Measurements from ENCODE around the gene RIMBP2.
"Not testable (repeated sequence)": the region's sequence is repeated elsewhere in the genome, so short reads cannot be mapped to it uniquely, and the experiment has no call there.

Gene RIMBP2

DNA sequence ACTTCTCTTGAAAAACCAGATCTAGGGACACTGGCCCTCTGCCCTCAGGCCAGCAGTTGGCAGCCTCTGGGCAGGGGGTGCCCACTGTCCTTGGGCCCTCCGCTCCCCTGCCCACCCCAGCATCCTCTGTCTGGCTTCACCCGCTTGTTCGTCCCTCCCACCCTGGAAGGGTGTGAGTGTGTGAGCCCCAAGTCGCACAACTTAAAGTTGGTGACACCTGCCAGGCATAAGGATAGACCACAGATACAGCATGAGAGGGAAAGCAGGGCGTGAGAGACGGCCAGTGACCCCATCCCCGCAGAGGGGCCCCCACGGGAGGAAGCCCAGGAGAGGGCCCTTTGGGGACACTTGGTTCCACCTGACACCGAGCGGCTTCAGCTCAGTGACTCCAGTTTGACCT is 23.5 kb upstream of the RIMBP2 start:
- no peak for DNase-seq (ENCODE audit: low read depth)

DNA sequence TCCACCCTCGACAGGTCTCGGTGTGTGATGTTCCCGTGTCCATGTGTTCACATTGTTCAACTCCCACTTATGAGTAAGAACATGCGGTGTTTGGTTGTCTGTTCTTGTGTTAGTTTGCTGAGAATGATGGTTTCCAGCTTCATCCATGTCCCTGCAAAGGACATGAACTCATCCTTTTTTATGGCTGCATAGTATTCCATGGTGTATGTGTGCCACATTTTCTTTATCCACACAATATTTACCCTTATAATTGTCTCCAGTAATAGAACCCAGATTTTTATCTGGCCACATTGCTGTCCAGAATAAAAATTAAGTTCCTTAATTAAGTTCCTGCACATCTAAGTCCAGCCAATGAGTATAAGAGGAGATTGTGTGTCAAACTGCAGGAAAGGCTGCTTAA is 22.3 kb upstream of the RIMBP2 start:
- DNase-seq (ENCODE audit: low read depth): not testable (repeated sequence)

DNA sequence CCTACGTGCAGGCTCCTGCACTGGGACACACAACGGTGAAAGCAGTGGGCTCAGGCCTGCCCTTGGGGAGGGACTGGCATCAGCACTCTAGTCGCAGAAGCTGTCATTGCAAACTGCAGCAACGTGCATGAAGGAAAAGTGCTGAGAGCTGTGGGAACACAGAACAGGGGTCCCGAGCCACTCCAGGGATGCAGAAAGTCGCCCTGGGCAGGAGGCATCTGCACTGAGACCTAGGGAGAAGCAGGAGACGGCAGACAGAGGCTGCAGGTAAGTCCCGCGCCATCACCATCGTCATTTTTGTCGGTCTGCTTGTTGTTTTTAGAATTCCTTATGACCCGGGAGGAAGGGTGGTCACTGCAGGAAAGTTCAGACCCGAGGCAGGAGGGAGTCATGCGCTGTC is 21.6 kb upstream of the RIMBP2 start:
- DNase-seq (ENCODE audit: low read depth): no peak

DNA sequence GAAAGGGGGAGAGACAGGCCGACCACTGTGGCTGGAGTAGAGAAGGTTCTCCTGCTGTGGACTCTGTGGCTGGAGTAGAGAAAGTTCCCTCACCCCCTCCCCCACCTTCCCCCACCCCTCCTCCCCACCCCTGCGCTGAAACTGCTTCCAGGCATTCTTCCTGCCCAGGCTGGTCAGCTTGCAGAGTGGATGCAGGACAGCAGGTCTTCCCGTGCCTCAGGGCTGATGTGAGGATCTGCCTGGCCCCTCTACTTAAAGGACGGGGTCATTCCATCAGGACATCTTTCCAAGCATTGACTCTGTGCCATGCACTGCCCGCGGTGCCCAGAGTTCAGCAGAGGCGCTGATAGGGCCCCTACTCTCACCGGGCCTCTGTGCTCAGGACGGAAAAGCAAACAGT is 13.2 kb upstream of the RIMBP2 start:
- DNase-seq (ENCODE audit: low read depth): no peak

DNA sequence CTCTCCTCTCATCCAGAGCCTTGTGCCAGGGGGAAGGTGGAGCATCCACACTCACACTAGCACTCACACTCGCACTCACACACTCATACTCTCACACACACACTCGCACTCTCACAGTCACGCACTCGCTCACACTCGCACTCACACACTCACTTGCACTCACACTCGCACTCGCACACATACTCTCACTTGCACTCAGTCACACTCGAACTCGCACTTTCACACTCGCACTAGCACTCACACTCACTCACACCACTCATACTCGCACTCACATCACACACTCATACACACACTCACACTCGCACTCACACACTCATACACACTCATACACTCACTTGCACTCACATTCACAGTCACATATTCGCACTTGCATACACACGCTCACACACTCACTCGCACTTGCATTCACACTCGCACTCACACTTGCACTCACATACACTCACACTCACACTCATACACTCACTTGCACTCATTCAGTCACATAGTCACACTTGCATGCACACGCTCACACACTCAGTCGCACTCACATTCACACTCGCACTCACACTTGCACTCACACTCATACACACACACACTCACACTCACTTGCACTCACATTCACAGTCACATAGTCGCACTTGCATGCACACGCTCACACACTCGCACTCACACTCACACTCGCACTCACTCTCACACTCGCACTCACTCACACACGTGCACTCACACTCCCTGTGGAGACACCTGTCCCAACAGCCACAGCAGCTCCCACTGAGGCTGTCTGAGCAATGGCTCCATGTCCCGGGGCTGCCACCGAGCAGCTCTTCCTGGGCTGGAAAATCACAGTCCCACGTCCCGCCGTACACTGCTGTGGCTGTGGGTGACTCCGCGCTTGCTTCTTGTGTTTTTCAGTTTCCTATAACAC is 12.3 kb upstream of the RIMBP2 start:
- DNase-seq (ENCODE audit: low read depth): no peak

DNA sequence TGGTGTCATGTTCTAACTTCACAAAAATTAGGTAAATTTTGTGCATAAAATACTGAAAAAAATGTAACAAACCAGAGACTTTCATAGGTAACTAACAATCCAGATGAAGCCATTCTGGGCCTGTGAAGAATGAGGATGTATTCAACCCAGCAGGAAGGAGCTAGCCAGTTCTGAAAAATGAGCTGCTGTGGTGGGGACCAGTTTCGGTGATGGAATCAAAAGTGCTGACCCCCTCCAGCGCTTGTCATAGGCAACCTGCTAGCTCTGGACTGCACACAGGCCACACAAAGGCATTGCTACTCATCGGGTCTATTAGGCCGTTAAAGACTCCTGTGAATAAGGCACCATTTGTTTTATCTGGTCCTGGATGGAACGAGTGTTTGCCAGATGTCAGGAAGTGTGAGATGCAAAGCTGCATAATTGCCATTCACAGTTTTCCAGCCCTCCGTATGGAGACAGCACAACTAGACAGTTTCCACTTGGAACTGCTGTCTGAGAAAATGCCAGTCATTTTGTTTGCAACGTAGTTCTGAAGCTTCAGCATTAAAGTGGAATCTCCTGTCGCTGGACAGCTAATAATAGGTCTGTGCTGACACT is 3.3 kb upstream of the RIMBP2 start:
- DNase-seq (ENCODE audit: low read depth): no peak

DNA sequence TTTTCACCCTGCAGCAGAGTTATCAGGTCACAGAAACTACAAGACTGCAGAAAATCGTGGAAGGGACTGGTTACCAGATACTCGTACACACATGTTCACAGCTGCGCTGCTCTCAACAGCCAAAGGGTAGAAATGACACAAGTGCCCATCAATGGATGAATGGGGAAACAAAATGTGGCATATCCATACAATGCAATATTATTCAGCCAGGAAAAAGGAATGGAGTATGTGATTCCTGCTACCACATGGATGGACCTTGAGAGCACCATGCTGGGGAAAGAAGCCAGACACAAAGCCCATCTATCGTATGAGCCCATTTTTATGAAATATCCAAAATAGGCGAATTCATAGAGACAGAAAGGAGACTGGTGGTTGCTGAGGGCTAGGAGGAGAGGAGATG is 1.7 kb upstream of the RIMBP2 start:
- DNase-seq (ENCODE audit: low read depth): no peak

DNA sequence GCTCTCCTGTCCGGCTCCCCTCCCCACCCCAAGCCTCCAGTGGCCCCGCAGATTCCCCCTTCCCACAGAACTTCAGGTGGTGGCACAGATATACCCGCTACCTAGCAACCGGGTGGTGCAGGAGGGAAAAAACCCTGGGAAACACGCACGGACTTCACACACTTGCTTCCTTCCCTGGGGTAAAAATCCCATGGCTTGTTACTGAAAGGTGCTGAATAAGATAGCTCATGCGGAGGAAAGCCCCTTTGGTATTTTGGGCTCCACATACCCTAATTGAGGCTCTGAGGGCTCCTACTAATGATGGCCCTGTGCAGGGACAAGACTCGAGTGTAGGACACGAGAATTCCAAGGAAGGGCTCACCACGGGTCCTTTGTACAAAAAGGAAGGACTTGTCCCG is 869 bp upstream of the RIMBP2 start:
- DNase-seq (ENCODE audit: low read depth): no peak

DNA sequence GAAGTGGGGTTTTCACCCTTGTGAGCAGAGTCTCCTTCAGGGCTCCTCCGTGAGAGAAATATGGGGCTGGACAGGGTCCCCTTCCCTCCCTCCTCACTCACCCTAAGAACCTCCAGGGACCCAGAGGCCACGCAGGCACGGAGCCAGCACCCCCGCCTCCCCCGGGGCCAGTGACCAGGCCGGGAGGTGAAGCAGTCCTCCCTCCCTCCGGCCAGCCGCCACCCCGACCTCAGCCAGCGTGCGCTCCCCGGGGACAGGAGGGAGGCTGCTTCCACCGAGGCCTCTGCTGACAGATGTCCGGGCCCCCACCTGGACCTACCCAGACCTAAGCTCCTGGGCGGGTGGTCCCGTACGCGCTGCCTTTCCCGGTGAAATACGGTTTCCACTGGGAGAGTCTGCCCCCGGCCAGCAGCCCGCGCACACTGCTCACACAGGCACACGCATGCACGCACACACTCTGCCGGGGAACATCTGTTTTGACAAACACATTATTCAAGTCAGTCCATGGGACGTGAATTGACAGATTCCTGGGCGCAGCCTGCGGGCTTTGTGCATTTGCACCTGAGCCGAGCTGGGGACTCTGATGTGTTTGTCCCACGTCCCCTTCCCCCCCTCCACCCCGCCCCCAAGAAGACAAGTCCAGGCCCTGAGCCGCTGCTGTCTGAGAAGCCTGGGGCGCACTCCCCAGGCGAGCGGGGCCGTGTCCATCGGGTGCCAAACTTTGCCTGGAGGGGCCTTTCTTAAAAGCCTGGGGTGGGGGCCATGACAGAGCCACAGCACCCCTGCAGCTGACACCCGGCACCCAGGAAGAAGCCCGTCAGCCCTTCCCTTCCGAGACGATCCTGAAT is 725 bp downstream of the RIMBP2 start:
- no peak for DNase-seq (ENCODE audit: low read depth)

DNA sequence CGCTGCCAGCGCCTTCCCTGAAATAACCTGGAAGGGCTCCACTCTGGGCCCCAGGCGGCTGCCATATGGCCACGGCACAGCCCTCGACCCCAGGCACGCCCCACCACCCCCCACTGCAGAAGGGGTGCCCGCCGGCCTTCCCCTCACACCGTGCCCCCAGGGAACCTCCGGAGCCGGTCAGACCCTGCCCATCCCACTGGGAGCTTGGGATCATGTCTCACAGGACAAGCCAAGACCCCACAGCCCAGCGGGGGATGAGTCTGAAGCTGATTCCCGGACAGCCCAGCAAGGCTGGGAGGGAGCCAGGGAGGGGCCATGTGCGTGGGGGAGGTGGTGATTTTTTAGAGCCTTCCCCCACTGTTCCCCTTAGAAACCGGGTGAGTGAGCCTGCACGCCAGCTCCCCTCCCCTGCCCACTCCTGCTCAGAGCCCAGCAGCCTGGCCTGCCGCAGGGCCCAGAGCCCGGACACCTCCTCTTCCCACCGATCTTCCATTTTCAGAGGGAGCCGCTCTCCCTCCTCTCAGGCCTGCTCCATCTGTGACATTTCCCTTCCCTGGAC is 1.4 kb downstream of the RIMBP2 start:
- DNase-seq (ENCODE audit: low read depth): no peak

DNA sequence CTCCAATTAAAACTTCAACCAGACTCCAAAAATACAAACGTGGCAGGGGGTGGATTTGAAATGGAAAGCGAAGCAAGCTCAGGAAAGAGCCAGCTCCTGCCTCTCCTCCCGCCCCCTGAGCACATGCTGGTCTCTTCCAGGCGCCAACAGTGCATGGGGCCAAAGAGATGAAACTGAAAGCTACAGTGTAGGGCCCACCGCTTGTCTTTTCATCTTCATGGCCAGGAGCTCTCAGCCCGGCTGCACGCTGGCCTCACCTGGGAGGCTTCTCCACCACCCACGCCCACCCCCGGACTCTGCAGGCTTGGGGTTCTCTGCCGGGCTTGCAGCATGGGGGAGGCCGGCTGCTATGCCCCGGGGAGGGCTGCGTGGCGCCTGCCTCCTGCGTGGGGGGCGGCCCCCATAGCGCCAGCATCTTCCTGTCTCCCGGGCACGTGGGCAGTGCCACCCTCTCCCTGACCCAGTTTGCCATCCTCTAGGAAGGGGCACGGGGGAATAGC is 2.0 kb downstream of the RIMBP2 start:
- no peak for DNase-seq (ENCODE audit: low read depth)

DNA sequence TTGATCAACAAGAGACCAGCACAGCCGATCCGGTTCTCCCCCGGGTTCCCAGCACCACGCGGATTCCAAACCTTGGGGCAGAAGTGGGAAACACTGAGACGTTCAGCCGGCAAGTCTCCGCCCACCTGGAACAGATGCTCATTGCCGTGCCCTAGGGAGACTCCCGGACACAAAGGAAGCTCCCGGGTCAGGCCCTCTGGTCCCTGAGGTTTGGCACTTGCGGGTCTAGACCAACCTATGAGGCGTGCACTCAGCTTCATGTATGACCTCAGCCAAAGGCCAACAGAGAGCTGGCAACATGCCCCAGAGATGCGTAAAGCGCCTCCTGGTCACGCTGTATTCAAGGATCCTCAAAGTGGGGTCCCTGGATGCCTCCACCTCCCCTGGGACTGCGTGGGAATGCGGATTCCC is 2.5 kb downstream of the RIMBP2 start:
- no peak for DNase-seq (ENCODE audit: low read depth)

DNA sequence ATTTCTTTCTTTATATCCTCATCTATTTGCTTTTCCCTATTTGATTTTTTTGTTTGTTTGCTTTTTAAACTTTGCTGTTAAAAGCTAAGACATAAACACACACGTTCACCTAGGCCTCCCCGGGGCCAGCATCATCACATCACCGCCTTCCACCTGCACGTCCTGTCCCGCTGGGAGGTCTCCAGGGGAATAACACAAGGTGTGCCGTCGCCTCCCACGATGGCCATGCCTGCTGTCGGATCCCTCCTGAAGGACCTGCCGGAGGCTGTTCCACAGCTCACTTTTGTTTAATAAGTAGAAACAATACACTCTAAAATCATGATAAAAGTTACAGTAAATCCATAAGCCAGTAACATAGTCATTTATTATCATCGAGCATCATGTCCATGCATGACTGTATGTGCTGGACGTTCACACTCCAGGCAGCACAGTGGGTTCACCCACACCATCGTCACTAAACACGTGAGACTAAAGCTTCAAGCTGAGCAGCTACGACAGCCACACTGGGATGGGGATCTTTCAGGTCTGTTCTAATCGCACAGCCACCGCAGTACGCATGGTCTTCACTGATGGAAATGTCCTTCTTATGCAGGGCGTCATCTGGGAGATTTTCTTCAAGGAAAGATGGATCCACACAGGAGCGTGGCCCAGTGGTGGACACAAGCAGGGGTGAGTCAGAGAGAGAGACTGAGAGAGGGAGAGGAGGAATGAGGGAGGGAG is 3.6 kb downstream of the RIMBP2 start:
- no peak for DNase-seq (ENCODE audit: low read depth)

DNA sequence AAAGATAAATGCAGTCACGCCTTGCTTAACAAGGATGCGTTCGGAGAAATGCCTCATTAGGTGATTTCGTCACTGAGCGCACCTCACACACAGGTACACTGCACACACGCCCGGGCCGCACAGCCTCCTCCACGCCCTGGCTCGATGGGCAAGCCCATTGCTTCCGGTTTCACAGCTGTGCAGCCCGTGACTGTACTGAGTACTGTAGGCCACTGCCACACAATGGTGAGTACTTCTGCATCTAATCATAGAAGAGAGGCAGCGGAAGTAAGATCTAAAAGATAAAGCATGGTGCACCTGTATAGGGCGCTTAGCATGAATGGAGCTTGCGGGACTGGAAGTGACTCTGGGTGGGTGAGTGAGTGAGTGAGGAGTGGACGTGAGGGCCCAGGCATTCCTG is 4.3 kb downstream of the RIMBP2 start:
- DNase-seq (ENCODE audit: low read depth): no peak

DNA sequence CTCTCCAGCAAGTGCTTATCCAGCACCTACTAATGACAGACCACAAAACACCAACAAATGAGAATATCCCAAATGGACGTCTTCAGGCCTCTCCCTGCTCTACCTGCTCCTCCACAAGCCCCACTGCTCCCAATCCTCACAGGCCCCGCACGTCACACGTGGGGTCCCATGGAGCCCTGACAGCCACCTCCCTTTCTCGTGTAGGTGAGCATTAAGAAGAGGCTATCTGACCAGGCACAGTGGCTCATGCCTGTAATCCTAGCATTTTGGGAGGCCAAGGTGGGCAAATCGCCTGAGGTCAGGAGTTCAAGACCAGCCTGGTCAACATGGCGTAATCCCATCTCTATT is 5.4 kb downstream of the RIMBP2 start:
- no peak for DNase-seq (ENCODE audit: low read depth)

DNA sequence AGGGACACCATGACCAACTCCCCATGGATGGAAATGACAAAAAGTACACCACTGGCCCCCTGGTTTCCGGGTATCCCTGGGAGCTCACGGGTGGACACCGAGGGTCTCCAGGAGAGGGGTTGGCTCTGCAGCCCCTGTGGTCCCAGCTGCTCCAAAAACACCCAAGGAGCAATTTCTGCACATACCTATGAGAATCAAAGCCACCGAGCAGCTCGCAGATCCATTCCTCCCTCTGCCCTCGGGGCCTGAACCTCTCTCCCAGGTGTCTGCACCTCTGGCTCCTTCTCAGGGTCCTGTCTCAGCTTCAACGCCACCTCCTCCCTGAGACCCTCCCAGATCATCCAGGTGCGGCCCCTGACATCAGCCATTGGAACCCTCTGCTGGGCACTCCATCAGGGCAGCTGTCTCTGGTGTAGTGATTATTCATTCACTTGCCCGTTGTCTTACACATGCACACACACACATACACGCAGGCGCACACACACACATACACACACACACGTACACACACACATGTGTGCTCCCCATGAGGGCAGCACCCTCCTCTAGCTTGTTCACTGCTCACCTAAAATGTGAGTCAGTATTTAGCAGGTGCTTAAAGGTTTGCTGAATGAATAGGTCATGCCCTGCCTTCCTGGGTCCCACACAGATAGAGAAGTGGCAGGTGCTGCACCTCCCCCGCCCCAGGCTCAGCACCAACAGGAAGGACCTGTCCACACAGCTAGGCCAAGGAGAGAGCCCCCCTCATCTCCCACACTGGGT is 5.9 kb downstream of the RIMBP2 start:
- DNase-seq (ENCODE audit: low read depth): no peak

DNA sequence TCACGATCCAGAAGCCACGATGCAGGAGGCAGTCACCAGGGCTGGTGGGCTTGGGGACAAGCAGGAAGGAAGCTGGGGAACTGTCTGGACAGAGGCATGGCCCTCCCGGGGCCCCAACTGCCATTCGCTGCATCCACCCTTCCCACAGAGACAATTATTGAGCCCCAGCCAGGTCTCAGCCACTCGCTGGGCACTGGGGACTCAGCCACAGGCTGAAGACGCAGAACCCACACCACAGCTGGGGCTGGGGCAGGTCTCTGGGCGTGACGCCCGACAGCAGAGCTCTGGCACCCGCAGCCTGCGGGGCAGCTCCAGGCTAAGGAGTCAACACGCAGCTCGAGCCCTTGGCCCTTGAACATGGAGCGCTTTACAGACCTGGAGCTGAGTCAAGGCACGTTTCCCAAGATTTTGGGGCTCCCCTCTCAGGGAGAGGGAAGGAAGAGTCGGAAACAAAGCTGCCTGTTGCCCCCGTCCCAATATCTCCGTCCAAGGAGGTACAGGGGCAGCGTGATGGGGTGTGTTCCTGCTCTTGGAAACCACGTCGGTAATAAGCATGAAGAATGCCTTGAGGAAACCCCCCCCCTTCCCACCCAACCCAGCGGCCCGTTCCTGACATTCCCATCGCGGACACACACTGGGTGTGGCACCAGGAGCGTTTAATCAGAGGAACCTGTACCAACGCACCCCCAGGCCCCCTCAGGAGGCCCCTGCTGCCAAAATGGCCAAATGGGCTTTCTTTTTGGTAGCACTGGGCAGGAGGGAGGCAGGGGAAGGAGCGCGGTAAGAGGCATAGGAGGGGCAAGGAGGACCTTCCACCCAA is 6.7 kb downstream of the RIMBP2 start:
- DNase-seq (ENCODE audit: low read depth): no peak

DNA sequence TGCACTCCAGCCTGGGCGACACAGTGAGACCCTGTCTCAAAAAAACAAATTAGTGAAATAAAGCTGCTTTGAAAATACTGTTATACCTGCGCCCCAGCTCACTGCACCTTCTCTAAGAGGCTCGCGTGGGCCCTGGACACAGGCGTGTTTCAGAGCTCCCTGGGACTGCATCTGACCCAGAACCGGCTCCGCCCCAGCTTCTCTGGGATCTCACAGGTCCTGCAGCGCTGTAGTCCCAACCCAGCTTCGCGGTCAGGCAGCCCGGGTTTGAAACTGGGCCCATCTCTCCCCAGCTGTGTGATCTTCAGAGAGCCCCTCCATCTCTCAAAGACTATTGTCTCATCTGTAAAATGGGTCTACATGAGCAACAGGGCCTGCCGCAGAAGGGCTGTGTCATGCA is 7.5 kb downstream of the RIMBP2 start:
- no peak for DNase-seq (ENCODE audit: low read depth)

DNA sequence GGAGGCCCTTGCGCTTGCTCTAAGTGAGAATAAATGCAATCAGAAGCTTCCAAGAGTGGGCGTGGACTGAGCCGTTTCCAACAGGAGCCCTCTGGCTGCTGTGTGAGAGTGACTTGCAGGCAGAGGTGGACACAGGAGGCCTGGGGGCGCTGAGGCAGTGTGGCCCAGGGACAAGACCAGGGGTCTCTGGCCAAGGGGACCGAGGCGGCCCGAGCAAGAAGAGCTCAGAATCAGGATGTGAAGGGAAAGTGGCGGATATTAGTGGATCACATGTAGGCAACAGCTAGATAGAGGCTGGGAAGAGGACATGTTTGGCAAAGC is 8.6 kb downstream of the RIMBP2 start:
- DNase-seq (ENCODE audit: low read depth): no peak

DNA sequence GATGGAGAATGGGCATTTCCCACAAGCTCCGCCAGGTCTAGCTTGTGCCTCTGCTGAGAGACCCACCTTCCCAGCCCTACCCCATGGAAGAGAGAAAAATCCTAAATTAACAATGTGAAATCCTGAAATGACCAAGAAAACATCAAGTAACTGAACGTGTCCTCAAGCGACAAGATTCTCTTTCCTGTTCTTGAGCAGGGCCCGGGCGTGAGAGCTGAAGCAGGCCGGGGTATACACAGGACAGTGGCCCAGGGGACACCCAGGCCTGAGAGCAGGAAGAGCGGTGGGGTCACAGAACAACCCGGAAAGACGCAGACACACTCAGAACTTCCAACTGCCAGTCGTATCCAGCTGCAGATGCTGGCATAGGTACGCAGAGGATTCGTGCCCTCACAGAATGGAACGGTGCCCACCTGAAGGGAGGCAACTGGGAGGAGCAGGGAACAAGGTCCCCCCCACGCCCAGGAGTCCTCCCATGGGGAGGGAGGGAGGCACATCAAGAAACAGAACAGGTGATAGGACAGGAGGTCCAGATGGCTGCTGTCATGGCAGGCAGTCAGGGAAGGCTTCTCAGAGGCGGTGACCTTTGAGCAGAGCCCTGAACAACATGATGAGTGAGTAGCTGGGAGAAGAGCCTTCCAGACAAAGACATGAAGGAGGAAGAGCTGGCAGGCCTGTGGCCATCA is 9.1 kb downstream of the RIMBP2 start:
- no peak for DNase-seq (ENCODE audit: low read depth)

Data from T follicular helper cell (primary cell).